Amygdala (tissue), 56 donors: ENCODE results near the gene PIK3R2.
A peak's percentile ranks its signal among the peaks of the same experiment; 100 is the strongest.
"Not testable (repeated sequence)": the region's sequence is repeated elsewhere in the genome, so short reads cannot be mapped to it uniquely, and the experiment has no call there.

Experiments used
- DNase-seq, 56 donors: peaks; one replicate each; lab custom pipeline; 2025; lab: John Stamatoyannopoulos, UW

The PIK3R2 gene

GRCh38 chr19:18196511-18196845 lies 43.5 kb downstream of the PIK3R2 start:
- no peak for DNase-seq

GRCh38 chr19:18197306-18197705 lies 44.3 kb downstream of the PIK3R2 start:
- DNase-seq = no peak

- no peak for DNase-seq
Measured at GRCh38 chr19:18197941-18198340, 45.0 kb downstream of the PIK3R2 start.

- no peak for DNase-seq
Measured at GRCh38 chr19:18198374-18198773, 45.4 kb downstream of the PIK3R2 start.

- peak in 4 of 56 donors; percentile 29 to 57 (median 36) for DNase-seq
Measured at GRCh38 chr19:18202397-18202777, 49.4 kb downstream of the PIK3R2 start.

GRCh38 chr19:18202778-18203407 lies 49.9 kb downstream of the PIK3R2 start:
- DNase-seq = peak in 31 of 56 donors; percentile 12 to 74 (median 48)

GRCh38 chr19:18203408-18203862 lies 50.5 kb downstream of the PIK3R2 start:
- DNase-seq = peak in 28 of 56 donors; percentile 44 to 78 (median 64)

- DNase-seq = peak; percentile 41 to 100 (median 100)
Measured at GRCh38 chr19:18203863-18204393, 51.0 kb downstream of the PIK3R2 start, which contains the start of gene RAB3A. Gene RAB3A, minus strand, starts transcription at chr19:18204042. Its CDS starts 1,302 bp downstream, at chr19:18202740.

GRCh38 chr19:18204394-18205199 lies 51.6 kb downstream of the PIK3R2 start:
- DNase-seq = peak in 19 of 56 donors; percentile 41 to 74 (median 59)

- DNase-seq = peak in 51 of 56 donors; percentile 16 to 83 (median 59)
Measured at GRCh38 chr19:18205200-18205892, 52.4 kb downstream of the PIK3R2 start.

GRCh38 chr19:18206018-18206417 lies 53.1 kb downstream of the PIK3R2 start:
- no peak for DNase-seq

- peak in 5 of 56 donors; percentile 8 to 38 (median 10) for DNase-seq
Measured at GRCh38 chr19:18208098-18208951, 55.4 kb downstream of the PIK3R2 start.

- DNase-seq = not testable (repeated sequence)
Measured at GRCh38 chr19:18209912-18210311, 56.9 kb downstream of the PIK3R2 start.

GRCh38 chr19:18211683-18212082 lies 58.7 kb downstream of the PIK3R2 start:
- no peak for DNase-seq

- no peak for DNase-seq
Measured at GRCh38 chr19:18214779-18215433, 61.9 kb downstream of the PIK3R2 start.

- DNase-seq = no peak
Measured at GRCh38 chr19:18216789-18217188, 63.8 kb downstream of the PIK3R2 start.

- no peak for DNase-seq
Measured at GRCh38 chr19:18218159-18218558, 65.2 kb downstream of the PIK3R2 start.

- DNase-seq = no peak
Measured at GRCh38 chr19:18218600-18218999, 65.6 kb downstream of the PIK3R2 start.
